HG02588 (cell line): ENCODE data around the gene ZNF184.

Source experiments
- ATAC-seq: cut with Tn5 transposase; IDR thresholded peaks from one replicate; pipeline ENCODE4 v1.9.1; 2021; ENCODE audit warnings: mild to moderate bottlenecking, moderate library complexity; ENCODE audit not compliant: unreplicated experiment

ZNF184 gene

DNA sequence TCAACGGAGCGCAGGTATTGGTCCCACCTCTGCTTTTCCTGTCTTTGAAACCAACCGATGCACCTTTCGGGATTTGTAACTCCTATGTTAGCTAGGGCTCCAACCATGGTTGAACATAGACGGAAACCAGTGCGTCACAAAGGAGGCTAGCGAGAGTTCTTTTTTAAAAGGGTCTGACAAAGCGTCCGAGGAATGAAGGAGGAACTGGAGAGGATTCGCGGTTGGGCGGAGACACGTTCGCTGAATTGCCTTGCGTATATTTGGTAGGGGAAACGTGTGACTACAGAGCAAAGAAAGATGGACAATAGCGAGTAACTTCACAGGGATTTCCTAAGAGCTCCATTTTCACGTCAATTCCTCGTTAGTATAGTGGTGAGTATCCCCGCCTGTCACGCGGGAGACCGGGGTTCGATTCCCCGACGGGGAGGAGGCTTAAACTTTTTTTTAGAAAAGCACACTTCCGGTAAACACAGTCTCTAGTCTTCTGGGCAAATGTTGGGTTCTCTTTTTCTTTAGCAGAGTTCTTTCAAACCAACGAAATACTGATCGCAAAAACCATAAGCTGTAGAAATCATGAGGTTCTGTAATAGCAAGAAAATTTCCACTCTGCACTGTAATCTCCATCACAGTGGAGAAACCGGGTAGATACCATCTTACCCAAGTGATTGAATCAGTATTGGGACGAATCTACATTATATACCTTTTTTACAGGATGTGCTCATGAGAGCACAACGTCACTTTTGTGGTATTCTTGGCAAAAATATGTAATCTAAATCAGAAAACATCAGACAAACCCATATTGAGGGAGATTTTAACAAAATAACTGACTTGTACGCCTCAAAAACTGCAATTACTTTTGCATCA lies 6.6 kb upstream of the ZNF184 start:
- peak; percentile 52 for ATAC-seq

DNA sequence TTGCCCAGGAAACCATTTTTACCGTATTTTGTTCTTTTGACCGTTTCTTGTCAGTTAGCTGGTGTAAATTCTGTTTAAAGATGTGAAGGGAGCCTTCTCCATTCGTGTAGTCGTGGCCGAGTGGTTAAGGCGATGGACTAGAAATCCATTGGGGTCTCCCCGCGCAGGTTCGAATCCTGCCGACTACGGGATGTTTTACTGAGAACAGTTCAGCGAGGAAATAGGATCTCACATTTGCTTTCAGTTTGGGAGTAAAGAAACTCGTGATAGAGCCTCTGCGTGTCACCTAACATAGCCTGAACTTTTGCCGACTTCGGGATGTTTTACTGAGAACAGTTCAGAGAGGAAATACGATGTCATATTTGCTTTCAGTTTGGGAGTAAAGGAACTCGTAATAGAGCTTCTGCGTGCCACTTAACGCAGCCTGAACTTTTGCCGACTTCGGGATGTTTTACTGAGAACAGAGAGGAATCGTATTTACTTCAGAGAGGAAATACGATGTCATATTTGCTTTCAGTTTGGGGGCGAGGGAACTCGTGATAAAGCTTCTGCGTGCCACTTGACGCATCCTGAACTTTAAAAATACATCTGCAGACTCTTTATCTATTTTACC lies 5.9 kb upstream of the ZNF184 start:
- ATAC-seq, result peak; percentile 58

DNA sequence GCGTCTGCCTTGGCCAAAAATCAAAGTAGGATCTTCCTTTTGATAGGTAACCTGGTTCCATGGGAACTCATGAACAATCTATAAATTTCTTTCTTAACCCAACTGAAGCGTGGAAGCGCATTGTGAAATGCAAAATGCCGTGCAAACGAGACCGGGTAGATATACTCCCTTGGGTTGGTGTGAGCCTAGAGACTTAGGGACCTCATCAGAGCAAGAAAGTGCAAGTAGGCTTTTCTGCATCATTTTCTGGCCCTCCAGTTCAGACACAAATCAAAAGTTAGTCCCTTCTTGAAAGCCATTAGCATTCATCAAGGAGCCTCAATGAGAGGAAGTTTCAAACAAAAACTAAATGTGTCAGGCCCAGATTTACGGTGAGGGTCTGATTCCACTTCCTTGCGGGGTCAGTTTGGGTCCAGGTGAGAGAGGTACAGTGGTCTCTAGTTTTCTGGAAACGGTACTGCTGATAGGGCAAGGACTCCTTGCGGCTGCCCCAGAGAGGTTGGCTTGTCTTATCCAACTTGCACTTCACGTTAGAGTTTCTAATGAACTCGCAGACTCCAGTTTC lies 5.3 kb upstream of the ZNF184 start:
- peak; percentile 11 for ATAC-seq

DNA sequence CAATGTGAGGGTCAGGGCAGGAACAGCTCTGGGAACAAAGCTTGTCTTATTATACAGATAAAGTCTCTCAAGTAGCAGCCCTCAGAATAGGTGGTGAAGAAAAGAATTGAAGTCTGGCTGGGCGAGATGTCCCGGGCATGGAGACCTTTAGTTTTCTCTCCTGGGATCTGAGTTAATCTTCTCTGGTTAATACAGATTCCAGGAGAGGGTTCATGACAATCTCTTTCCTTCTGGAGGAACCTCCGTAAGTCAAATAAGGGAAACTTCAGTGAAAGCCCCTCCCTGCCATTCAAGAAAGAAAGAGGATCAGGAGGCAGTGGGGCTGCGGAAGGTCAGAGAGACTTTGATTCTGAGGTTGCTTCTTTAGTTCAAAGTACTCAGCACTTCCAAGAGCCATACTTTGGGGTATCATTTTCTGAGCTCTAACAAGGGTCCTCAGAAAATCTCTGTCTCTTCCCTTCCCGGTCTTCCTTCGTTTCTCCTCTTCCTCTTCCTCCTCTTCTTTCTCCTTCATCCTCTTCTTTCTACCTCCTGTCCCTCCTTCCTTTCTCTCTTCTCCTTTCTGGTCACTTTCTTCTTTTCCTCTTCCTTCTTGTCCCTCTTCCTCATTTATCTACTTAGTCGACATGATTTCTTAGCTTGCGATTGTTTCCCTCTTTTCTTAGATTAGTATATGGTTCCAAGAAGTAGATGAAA lies 4.6 kb upstream of the ZNF184 start:
- no peak for ATAC-seq

DNA sequence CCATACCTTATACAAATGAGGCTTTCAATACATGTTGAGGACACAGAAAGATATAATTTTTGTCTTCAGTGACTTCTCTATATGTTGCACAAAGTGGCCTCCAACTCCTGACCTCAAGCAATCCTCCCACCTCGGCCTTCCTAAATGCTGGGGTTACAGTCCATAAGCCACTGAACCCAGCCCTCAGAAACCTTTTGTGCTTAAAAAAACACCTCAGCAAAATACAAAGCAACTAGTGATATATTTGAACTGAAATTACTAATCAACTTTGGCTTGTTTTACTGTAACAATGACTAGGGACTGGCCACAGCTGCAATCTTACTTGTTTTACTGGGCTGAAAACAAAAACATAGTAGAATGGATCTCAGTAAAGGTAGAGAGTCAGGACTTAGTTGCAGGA lies 3.2 kb upstream of the ZNF184 start:
- ATAC-seq, result no peak

DNA sequence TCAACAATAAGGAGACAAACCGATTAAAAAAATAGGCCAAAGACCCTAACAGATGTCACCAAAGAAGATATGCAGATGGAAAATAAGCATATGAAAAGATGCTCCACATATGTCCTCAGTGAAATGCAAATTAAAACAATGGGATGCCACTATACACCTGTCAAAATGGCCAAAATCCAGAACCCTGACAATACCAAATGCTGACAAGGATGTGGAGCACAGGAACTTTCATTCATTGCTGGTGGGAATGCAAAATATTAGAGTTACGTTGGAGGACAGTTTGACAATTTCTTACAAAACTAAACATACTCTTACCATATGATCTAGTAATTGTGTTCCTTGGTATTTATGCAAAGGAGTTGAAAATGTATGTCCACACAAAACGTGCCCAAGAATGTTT lies 1.8 kb upstream of the ZNF184 start:
- no peak for ATAC-seq

DNA sequence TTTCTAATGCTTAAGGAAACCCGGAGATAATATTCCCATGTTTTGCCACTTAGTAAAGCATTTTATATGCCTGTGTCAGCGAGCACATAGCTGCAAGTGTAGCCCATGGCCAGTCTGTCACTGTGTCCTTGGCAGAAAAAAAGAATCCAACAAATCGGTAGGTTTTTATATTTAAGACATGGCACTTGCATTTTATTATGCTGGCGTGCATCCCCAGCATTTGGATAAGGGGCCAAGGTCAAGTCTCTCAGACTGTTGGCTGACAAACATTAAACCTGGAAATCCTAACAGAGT lies 1.2 kb upstream of the ZNF184 start:
- ATAC-seq, result no peak

DNA sequence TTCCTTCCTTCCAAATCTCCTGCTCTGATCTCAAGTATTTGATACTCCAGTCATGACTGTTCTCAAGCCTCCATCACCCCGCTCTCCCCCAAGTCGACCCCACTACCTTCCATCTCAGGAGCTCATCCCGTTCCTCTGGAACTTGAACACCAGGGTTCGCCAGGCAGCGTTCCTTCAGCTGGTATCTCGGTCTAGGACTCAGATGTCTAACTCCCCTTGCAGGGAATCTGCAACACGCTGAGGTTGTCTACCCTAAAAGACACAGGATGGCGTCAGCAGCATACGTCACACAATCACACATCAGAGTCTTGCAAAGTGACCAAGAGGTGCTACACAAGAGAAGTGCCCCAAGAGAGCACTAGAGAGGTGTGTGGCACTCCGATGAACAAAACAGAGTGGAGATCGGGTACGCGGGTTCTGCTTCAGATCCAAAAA lies 706 bp downstream of the ZNF184 start:
- ATAC-seq, result peak; percentile 35

DNA sequence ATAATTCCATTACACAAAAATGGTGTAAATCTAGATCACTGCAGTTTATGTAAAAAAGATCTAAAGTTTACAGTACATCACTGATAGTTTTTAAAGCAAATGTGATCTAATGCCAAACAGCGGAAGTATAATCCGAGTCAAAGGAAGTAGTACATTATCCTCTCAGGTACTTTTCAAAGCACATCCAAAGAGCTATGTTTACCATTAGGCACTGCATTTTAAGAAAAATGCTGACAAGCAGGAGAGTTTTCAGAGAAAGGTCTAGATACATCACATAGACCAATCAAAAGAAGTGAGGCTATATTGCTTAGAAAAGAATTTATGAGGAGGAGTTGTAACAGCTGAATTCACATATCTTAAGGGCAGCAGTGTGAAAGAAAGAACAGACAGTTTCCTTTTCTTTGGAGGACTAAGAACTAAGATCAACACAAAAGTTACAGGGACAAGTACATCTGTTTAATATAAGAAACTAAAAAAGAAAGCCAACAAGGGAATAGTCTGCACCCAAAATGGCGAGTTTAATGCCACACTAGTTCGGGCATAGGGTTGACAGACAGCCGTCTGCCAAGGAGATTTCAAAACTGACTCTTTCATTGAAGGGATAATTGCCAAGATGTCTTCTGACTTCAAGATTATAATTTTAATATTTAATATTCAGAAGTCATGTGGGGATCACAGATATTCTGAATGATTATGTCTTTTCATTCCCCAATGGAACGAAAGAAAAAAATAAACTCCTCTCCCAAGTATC lies 1.4 kb downstream of the ZNF184 start:
- no peak for ATAC-seq

DNA sequence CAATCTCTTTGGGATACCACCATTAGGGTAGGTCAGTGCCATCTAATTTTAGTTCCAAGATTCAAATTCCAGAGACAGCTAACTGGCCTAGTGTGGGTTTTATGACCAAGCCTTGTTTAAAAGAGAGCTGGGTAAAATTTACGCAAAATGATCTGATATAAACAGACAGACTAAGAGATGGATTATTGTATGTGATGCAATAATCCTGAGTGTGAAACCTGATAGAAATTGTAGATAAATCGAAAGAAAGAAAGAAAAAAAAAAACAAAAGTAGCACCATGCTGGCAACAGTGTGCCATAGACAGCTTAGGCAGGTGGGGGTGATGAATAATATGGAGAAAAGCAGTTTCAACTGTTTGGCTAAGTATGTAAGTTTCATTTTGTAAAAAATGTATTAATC lies 2.9 kb downstream of the ZNF184 start:
- no peak for ATAC-seq

DNA sequence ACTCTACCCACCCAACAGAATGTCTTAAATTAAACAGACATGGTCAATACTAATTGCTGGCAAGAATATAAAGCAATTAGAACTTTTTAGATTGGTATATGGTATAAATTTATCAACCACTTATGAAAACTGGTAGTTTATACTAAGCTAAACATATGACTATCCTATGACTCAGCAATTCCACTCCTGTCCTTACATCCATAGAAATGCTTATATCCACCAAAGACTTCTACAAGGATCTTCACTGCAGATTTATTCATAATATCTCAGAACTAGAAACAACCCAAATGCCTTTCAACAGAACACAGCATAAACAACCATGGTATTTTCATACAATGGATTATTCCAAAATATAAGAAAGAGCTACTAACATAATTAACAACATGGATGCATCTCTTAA lies 4.6 kb downstream of the ZNF184 start:
- ATAC-seq, result no peak

DNA sequence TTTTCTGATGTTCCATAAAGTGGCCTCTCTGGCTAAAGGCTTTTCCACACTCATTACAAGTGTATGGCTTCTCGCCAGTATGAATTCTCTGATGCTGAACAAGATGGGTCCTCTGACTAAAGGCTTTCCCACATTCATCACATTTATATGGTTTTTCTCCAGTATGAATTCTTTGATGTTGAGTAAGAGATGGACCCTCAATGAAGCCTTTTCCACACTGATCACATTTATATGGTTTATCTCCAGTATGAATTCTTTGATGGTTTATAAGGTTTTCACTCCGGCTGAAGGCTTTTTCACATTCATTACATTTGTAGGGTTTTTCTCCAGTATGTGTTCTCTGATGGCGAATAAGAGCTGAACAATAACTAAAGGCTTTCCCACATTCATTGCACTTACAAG lies 20.4 kb downstream of the ZNF184 start:
- ATAC-seq, result no peak

DNA sequence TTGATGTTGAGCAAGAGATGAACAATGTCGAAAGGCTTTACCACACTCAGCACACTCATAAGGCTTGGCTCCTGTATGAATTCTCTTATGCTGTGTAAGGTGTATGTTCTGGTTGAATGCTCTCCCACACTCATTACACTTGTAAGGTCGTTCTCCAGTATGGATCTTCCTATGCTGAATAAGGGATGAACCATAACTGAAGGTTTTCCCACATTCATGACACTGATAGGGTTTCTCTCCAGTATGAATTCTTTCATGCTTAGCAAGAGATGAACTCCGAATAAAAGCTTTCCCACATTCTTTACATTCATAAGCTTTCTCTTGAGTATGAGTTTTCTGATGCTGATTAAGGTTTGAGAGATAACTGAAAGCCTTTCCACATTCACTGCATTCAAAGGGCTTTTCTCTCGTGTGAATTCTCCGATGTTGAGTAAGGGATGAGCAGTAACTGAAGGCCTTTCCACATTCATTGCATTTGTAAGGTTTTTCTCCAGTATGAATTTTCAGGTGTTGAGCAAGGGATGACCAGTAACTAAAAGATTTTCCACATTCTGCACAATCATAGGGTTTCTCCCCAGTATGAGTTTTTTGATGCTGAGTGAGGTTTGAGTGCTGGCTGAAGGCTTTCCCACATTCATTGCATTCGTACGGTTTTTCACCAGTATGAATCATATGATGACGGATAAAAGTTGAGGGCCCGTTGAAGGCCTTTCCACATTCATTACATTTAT lies 21.1 kb downstream of the ZNF184 start:
- ATAC-seq, result no peak

DNA sequence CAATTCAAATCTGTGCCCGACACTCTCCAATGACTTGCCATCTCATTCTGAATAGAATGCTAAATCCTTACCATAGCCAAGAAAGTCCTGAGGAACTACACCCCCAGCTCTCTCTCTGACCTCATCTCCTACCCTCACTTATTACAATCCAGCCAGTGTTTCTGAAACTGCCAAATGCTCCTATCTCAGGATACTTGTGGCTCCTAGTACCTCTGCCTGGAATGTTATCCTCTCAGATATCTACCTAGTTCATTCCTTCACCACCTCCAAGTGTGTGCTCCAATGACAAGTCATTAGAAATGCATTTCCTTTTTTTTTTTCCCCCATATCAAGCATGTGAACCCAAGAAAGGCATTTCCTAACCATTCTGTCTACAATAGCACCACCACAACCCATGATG lies 24.4 kb downstream of the ZNF184 start:
- ATAC-seq, result no peak

DNA sequence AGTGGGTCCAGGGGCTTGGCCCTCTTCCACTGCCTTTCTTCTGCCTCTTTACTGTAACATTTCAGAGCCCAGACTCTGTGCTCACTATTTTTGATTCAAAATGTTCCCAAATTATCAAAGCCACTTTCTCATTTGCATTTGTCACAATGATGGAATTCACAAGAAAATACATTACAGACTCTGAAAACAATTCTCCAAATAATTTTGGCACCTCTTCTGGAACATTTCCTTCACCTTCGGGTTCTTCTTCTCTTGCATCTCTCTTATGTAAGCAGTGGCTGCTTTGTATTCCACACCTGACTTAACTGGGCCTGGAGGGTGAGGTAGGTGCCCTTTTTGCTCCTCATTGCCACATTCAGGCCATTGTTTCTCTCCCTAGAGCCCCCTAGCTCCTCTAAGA lies 30.0 kb downstream of the ZNF184 start:
- no peak for ATAC-seq

DNA sequence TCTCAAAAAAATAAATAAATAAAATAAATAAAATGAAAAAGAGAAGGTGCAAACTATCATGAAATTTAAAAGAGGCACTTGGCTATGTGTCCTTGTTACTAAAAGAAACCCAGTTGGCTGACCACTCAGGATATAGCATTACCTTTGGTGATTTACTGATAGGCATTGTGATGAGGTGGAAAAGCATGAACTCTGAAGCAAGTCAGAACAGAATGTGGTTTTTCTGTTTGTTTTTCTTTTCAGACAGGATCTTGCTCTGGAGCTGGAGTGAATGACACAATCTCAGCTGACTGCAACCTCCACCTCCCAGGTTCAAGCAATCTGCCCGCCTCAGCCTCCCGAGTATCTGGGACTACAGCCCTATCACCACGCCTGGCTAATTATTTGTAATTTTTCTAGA lies 31.9 kb downstream of the ZNF184 start:
- no peak for ATAC-seq

DNA sequence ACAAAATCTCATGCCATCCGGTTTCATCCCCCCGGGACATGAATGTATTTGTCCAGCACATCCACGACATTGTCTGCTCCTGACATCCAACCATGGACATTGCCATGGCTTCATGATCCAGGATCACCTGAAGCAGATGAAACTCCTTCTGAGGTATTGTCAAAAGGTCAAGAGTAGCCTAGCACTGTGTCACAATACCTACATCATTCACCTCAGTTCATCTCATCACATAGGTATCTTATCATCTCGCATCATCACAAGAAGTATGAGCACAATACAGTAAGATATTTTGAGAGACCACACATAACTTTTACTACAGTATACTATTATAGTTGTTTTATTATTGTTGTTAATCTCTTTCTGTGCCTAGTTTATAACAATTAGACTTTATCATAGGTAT lies 33.5 kb downstream of the ZNF184 start:
- ATAC-seq, result no peak

DNA sequence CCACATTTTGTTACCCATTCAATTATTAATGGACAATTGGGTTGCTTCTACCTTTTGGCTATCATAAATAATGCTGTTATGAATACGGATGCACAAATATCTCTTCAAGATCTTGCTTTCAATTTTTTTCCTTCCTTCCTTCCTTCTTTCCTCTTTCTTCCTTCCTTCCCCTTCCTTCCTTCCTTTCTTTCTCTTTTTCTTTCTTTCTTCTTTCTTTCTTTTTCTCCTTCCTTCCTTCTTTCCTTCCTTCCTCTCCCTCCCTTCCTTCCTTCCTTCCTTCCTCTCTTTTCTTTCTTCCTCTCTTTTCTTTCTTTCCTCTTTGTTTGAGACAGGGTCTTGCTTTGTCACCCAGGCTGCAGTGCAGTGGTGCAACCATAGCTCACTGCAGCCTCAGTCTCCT lies 39.2 kb downstream of the ZNF184 start:
- ATAC-seq, result no peak

DNA sequence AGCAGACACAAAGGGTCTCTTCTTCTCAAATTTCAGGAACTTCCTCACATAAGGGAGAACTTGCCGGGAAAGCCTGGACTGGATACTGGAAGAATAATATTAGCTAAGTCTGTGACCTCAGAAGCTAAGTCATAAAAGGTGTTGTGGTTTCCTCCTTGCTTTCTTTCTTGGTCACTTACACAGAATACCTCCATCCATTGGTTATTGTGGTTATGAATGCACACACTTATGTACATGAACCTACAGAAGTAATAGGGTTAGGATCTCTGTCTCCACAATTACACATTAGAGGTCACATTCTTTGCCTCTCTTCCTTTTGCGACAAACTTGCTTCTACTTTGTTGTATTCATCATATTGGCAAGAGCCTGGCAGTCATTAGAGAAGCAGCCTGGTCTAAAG lies 43.9 kb downstream of the ZNF184 start:
- ATAC-seq, result no peak

DNA sequence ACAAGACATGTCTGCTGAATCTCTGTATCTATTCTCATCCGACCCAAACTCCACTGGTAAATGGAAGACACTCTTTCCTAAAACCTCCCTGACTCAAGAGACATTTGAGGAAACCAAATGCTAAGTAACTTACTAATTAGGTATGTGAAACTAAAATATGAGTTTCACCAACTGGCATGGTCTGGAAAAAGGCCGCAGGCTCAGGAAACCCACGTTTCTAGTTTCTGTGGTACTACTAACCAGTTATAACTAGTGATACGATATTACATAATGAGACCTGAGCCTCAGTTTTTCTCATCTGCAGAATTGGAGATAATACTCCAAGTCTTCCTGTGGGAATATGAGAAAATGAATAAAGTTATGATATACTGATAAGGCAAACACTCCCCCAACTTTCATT lies 44.4 kb downstream of the ZNF184 start:
- no peak for ATAC-seq
